HG03575 (cell line): ENCODE measurements around the gene SCAMP1.
"Not testable (repeated sequence)": the region's sequence is repeated elsewhere in the genome, so short reads cannot be mapped to it uniquely, and the experiment has no call there.

Source experiments
- ATAC-seq: cut with Tn5 transposase; IDR thresholded peaks from one replicate; pipeline ENCODE4 v1.9.1; 2021; ENCODE audit not compliant: unreplicated experiment, insufficient number of reproducible peaks, low FRiP score; ENCODE audit errors: extremely low read depth

SCAMP1 gene

GRCh38 chr5:78411586-78411985 is 51.2 kb downstream of the SCAMP1 start:
- ATAC-seq: no peak

DNA sequence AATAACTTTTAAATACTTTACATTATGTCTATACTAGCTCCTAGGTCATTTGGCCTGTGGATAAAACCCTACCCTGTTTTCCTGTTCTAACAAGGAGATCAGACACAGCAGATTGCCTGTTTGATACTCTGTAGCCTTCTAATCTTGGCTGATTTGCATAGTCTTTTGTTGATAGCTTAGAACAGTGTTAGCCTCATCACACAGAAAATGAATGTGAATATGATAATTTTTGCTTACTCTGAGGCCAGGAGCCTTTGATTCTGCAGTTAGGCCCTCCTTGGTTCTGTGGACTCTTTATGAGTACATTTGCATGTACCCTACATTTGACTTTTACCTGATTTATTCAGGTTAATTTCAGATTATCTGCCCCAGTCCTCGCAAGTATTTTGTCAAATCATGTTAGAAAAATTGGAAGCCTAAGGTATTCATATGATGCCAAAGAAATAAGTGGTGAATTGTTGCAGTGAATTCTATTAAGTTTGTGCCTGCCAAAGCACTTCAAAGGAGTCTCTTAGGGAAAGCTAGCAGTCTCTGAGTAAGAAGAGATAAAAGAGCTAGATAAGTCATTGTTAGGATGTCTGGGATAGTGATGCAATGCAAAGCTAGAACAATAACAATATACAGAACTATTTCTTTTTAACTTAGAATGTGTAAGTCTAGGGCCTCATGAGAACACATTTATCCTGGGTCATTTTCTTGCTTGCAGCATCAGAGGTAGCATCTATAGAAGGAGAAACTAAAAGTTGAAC is 56.4 kb downstream of the SCAMP1 start:
- no peak for ATAC-seq

DNA sequence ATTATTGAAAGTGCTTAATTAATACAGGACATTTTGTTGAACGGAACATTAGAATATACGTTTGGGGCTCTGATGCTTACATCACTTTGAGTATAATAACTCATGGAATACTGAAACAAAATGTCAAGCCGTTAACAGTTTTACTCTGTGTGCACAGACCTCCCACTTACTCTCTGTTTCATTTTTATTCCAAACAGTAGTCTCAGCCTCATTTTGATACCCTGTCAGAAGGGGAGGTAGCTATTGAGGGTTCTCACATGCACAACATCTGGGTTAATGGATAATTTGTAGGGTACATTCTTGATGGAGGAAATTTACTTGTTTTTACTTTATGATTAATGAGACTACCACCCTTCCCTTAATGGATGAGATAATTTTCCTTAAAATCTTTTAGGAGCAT is 59.0 kb downstream of the SCAMP1 start:
- ATAC-seq: no peak

DNA sequence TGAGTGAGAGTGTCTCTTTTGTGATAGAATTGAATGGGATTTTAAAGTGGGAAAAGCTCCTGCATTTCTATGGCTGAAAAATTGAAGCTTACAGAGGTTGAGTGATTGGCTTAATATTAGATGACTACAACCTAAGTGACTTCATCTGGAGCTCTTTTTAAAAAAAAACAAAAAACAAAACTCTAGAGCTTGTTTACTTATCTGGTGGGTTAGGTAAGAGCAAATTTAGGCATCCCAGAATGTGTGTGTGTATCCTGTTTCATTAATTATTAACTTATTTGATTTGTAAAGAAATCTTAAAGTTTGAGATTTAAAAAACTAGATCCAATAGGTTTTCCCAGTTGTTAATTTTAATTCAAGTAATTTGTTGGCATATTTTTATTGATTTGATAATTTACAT is 60.1 kb downstream of the SCAMP1 start:
- ATAC-seq: no peak

DNA sequence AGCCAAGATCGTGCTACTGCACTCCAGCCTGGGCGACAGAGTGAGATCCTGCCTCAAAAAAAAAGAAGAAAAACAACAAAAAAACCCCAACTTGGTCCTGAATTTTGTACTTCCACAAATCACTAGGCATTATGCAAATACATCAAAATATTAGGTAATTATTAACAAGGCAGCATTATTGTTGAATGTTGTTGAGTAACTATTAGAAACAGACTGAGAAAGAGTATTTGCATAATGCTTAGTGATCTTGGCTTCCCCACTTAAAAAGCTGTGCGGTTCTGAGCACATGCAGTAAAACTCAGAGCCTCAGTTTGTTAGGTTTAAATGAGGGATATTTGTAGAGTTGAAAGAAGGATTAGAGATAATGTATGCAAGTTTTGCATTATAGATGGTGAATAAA is 64.2 kb downstream of the SCAMP1 start:
- no peak for ATAC-seq

DNA sequence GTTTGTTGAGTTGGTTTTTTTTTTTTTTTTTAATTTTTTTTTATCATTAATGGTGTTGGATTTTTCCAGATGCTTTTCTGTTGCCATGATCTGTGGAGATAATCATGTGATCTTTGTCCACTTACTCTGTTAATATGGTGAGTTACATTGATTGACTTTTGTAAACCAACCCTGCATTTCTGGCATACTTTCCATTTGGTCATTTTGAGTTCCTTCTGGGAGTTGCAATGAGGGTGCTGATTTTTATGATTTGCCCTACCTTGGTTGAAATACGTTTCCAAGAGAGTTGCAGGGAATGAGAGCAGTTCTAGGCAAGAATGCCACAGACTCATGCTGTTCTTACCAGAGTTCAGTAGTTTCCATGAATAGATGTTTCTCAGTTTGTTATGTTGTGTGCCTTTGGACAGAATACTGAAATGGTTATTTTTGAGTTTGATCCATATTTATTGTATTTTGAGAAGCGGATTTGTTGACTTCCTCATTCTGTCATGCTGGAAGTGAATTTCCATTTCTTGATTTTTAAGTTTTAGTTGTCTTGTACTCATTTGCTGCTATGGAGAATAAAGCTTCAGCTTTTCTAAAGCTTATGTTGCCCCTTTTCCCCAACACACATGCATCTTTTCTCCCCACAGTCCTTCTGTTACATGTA is 69.0 kb downstream of the SCAMP1 start:
- ATAC-seq: no peak

DNA sequence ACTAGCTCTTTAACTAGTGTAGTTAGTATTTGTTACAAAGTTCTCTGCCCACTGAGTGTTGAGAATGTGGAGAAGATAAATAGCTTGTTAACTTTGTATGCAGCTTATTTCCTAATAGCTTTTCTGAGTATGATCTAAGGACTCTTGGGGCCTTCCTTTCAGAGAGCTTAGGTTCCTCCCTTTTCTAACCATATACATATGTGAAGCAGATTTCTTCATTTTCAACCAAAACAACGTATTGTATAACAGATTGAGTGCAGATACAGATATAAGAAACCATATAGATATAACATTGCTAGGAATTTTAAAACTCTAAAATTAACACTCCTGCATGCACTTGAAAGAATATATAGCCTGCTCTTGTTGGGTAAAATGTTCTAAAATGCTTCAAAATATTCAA is 70.4 kb downstream of the SCAMP1 start:
- no peak for ATAC-seq

DNA sequence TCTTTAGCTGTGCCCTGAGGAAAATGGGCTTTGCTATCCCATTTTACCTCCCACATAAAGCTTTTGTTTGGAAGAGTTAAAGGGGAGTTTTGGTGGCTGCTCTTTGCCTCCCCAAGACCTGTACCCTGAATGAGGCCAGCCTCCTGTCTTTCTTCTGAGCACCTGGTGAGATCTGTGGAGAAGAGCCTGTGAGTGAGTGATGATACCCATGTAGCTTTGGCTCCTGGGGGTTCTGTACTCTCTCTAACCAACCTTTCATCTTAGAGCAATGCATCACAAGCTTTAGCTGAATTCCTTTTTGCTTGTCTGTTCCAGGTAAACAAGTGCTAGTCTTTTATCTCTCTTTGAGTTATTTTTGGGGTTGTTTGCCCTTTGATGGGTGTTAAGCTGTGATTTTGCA is 73.6 kb downstream of the SCAMP1 start:
- ATAC-seq: no peak

GRCh38 chr5:78447775-78448424 is 87.5 kb downstream of the SCAMP1 start:
- no peak for ATAC-seq

GRCh38 chr5:78449103-78449502 is 88.7 kb downstream of the SCAMP1 start:
- ATAC-seq: no peak

DNA sequence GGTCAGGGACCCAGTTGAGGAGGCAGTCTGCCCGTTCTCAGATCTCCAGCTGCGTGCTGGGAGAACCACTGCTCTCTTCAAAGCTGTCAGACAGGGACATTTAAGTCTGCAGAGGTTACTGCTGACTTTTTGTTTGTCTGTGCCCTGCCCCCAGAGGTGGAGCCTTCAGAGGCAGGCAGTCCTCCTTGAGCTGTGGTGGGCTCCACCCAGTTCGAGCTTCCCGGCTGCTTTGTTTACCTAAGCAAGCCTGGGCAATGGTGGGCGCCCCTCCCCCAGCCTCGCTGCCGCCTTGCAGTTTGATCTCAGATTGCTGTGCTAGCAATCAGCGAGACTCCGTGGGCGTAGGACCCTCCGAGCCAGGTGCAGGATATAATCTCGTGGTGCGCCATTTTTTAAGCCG is 97.1 kb downstream of the SCAMP1 start:
- ATAC-seq: not testable (repeated sequence)

DNA sequence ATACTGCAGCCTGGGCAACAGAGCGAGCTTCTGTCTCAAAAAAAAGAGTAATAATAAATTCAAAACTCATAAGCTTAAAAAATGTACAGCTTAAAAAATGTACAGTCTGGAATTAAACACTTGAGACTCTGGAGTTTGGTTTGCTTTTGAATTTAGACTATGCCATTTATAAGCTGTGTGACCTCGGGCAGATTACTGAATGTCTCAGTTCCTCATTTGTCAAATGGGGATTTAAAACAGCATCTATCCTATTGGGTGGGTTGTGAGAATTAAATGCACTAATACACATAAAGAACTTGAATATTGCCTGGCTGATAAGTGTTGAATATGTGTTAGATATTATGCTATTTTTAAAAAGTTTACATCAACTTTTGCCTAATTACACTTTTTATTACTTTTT is 98.4 kb downstream of the SCAMP1 start:
- no peak for ATAC-seq

GRCh38 chr5:78467140-78467539 is 106.7 kb downstream of the SCAMP1 start:
- no peak for ATAC-seq

DNA sequence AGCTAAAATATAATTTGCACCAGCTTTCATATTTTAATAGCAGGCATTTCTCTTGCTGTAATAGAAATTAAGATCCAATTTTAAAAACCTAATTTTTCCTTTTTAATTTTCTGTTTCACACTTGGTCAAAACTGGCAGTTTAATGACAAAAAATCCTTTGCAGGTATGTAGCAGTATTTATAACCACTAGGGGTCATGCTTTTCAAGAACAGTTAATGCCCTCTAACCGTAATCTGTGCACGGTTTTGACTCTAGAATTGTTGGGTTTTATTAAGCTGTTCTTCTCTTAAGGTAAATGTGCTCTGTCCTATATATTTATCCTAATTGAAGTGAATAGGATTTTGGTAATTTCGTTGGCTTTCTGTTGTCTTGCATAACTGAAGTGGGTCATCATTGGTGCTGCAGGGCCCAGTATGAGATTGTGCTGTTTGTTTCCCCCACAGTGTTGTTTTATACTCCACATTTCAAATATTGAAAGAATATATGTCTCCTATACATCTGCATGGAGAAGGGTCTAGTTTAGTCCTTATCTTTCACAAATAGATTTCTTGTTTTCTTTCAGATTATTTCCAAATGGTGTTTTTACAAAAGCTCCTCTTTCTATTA is 107.4 kb downstream of the SCAMP1 start:
- no peak for ATAC-seq

DNA sequence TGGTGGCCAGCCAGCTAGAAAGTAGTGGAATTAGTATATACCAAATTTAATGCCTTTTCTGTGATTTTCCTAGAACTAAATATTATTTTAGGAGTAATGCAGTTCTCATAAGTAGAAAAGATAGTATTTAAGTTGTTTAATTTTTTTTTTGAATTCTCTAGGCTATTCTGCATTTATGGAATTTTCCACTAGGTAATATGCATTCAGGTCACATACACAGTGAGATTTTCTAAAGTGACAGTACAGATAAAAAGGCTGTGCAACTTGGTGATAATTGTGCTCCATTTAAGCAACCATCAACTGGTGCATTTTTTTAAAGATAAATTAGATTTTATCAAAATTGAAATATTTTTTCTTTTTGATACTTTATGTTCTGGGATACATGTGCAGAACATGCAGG is 111.5 kb downstream of the SCAMP1 start:
- no peak for ATAC-seq

DNA sequence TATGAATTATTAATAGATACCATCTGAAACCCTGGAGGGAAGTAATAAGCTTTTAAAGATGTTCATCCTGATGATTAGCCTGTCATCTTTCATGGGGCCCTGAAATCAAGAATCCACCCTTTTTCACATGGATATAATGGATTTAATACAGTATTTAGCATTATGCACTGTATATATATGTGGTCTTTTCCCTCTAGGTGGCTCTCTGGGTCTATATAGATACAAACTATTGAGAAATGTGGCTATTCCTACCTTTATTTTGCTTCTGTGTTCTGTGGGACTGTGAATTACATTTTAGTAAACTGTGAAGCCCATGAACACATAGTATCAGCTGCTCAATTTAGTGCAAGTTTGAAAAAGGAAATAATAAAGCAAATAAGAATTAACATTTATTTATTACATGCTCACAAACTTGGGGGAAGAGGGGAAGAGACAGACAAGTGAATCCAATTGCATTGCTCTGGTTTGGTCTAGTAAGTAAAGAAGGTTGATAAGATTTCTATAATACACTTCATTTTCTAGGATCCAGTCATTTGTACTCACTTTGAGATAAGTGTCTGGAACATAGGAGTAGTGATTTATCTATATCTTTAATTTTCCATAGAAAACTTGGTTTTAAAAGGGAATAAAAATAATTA is 112.2 kb downstream of the SCAMP1 start:
- no peak for ATAC-seq

GRCh38 chr5:78473751-78474150 is 113.3 kb downstream of the SCAMP1 start:
- no peak for ATAC-seq

DNA sequence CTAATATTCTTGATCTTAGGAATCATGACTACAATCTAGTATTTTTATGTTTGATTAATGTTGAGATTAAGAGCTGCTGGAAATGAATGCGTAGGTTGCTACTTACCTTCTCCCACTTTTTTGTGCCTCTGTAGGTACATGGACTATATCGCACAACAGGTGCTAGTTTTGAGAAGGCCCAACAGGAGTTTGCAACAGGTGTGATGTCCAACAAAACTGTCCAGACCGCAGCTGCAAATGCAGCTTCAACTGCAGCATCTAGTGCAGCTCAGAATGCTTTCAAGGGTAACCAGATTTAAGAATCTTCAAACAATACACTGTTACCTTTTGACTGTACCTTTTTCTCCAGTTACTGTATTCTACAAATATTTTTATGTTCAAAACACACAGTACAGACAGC is 115.0 kb downstream of the SCAMP1 start:
- ATAC-seq: no peak

- ATAC-seq: no peak
Observed at GRCh38 chr5:78476795-78477194, 116.4 kb downstream of the SCAMP1 start.
